ENCODE results near the gene CLRN1. TPM values are rescaled to one million over a fixed set of nuclear protein-coding genes. Genes with fewer than 3 reads are reported as not detected.
"Not testable (repeated sequence)": the region's sequence is repeated elsewhere in the genome, so short reads cannot be mapped to it uniquely, and the experiment has no call there.

The CLRN1 gene, protein sequence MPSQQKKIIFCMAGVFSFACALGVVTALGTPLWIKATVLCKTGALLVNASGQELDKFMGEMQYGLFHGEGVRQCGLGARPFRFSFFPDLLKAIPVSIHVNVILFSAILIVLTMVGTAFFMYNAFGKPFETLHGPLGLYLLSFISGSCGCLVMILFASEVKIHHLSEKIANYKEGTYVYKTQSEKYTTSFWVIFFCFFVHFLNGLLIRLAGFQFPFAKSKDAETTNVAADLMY
- not detected in 2 replicates for total RNA-seq (2014; rRNA removed; shearing (Covaris generic))
- polyA plus RNA-seq (2014; cell fraction: nucleus; rRNA removed), result not detected in 2 replicates

DNA sequence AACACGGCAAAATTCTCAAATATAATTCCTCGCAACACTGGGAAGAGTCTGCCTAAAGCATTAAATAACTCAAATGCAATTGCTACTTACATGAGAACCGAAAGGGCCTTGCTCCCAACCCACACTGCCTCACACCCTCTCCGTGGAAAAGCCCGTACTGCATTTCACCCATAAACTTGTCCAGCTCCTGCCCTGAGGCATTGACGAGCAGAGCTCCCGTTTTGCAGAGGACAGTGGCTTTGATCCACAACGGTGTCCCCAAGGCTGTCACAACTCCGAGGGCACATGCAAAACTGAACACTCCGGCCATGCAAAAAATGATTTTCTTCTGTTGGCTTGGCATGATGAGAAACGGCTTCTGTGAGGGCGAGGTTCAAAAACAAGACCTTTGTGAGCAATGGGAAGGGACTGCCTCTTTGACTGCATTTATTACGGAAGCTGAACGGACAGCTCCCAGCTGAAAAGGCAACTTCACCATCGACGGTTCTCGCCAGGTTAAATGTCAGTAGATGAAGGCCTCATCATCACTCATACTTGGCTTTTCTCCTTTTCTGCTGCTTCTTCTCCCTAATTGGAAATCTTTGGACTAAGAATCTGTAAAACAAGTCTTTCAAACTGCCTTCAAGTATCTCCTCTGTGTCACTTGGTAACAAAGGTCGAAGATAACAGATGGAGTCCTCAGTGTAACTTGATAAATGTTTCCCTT, at the start of gene CLRN1:
TSS of gene CLRN1 (minus strand) at position 362 of the 706 bp plus-strand sequence. CDS start at position 343, 19 bp downstream.
- DNase-seq (ENCODE audit: extremely low read depth, low read depth), result no peak

DNA sequence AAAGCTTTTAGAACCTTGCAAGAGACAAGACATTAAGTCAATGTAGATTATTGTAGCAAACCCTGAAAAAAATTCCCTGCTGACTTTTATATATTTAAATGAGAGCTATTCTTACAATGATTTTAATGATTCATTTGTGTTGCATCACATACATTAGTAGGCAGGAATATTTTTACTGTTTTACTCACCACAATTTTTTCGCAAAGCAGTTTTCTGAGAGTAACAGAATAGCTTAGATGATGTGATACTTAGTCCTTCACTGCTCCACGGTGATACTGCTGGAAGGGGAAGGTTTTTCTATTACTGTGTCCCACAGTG, 43.9 kb upstream of the CLRN1 start:
- DNase-seq (ENCODE audit: extremely low read depth, low read depth), result no peak

DNA sequence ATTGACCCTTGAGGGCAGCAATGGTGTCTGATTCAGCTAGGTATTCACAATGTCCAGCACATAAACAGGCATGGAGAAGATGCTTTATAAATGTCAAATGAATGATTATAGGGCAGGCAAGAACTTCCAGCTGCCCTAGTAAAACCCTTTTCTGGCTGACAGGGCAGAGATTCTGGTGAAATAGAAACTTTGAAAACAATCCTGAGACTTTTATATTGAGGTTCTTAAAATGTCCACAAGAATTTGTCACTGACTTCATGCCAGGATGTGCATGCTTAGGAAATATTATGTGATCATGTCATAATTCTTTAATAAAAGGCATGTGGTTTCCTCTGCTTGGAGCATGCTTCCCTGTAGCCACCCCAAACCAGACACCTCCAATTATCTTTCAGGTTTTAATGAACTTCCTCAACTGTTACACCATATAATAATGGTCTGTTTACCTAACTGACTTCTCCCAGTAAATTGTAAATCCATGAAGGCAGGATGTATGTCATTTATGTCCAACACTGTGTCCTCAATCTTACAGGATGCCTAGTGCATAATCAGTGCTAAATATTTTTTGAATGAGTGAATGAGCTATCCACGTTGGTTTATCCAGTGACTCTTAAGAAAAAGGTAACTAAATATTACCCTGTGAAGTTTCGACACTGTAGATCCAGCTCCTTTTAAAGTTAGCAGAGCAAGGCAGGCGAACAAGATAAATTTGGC, 43.4 kb upstream of the CLRN1 start:
- peak; percentile 36 for DNase-seq (ENCODE audit: extremely low read depth, low read depth)

DNA sequence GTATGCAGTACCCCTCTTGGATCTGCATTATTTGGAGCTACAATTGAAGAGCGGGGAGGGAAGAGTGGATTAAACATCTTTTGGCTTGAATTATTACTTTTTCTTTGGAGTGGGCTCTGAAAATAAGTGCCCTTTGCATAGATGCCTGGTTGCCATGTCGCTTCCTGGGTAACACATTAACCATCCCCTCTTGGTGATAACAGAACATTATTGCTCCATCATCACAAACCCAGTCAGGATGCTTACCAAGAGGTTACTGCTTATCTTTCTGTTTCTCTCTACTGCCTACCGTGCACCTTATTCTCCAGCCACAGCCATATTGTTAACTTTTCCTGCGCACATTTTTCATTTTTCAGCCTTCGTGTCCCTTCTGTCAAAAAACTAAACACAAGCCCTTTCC, 42.7 kb upstream of the CLRN1 start:
- no peak for DNase-seq (ENCODE audit: extremely low read depth, low read depth)

DNA sequence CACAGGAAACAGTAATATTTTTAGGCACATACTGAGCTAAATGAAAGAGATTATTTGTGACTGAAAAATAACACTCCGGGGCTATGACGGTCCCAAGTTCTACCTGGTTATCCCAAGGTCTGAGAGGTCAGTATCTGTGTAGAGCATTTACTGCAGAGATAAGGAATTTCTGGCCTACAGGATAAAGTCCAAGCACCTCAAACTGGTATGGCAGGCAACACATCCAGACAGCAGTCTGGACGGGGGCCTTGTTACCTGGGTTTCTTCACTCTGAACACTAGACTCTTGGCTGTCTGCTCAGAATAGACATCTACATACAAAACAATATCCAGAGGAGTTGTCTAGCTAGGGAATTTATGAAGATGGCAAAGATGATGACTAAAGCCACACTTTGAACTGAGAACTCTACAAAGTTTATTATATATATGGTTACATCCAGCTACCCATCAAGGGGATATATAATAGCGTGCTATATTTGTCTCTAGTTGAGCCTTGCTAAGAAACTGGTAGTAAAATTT, 42.0 kb upstream of the CLRN1 start:
- DNase-seq (ENCODE audit: extremely low read depth, low read depth), result no peak

DNA sequence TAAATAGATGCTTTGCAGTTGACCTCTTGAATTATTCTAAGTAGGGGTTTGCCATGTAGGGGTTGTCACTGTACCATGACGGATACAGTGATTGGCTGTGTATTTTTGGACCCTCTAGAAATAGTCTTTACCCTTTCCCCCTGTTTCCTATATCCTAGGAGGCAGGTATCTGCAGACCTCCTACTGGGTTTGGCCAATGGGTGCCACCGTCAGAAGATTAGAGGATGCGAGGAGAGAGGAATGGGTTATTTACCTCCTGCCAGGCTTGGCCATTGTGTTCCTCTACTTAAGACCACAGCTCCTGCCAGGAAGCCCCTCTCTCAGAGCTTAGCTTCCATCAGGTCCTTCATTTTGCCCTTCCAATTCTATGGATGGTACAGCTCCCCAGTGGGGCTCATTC, 40.2 kb upstream of the CLRN1 start:
- no peak for DNase-seq (ENCODE audit: extremely low read depth, low read depth)

DNA sequence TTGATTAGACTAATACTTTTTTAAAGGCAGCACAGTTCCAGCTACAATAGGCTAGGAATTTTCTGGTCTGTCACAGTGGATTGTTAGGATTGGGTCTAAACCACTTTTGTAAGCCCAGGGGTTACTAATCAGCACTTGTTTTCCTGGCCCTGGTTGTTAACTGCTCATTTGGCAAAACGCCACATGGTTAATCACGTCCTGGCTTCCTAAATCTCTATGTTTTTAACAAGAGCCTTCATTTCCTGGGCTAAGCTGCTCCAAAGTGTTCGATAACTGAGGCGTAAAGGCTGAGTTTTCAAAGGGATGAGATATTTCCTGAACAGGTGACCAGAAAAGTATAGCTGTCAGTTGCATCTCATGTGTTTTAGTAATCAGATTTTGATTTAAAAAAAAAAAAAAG, 38.9 kb upstream of the CLRN1 start:
- no peak for DNase-seq (ENCODE audit: extremely low read depth, low read depth)

DNA sequence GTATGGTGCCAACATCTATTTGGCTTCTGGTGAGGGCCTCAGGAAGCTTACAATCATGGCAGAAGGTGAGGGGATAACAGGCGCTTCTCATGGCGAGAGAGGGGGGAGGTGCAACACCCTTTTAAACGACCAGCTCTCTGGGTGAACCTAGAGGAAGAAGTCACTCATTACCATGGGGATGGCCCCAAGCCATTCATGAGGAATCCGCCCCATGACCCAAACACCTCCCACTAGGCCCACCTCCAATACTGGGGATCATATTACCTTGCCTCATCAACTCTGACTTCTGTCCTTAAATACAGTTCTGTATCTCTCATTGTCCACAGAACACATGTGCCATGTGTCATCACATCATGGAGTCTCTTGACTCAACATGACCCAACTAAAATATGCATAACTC, 37.5 kb upstream of the CLRN1 start:
- DNase-seq (ENCODE audit: extremely low read depth, low read depth), result no peak

DNA sequence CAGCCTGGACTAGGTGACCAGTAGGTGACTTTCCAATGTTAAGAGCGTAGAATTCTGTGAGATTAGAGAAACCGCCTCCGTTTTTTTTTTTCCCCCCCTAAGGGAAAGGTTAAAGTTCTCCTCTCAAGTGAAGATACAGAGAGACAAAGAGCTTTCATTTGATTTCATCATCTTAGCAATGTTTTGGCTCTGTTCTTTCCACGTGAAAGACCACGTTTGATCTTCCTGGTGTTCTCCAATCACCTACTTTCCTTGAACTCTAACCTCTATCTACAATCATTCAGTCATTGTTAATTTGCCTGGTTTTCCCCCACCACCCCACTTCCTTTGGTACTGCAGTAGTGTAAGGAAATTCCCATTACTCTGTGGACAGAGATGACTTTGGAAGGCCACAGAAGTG, 36.9 kb upstream of the CLRN1 start:
- DNase-seq (ENCODE audit: extremely low read depth, low read depth), result no peak

DNA sequence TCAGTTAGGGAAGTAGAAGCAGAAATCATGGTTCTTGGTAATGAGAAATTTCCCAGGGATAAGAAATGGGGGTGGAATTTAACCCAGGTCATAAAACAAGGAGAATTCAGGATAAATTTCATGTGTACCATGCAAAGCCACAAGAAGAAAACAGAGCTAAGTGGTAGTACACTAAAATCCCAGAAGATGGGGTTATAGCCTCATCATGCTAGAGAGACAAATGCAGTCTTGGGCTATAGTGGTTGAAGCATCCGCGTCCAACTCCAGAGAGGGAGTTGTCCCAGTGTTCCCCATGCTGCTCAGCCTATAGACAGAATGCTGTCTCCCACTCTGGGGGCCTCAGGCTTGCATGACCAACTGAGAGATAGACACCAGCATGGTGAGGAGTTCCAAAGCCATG, 36.2 kb upstream of the CLRN1 start:
- DNase-seq (ENCODE audit: extremely low read depth, low read depth), result peak; percentile 17

DNA sequence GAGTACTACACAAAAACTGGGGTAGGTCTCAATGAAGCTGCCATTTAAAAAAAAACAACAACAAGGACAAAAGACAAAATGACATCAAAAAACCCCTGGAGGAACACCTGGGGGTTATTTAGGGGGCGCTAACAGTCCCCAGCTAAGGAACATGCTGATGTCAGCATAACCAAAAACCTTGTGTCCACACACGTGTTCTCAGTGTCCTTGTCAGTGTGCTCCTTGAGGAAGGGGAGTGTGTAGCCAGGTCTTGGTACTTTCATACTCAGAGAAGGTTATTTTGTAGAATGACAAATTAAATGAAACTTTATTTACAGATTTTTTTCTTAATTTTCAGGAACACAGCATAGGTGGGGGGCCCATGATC, 31.2 kb upstream of the CLRN1 start:
- DNase-seq (ENCODE audit: extremely low read depth, low read depth), result no peak

DNA sequence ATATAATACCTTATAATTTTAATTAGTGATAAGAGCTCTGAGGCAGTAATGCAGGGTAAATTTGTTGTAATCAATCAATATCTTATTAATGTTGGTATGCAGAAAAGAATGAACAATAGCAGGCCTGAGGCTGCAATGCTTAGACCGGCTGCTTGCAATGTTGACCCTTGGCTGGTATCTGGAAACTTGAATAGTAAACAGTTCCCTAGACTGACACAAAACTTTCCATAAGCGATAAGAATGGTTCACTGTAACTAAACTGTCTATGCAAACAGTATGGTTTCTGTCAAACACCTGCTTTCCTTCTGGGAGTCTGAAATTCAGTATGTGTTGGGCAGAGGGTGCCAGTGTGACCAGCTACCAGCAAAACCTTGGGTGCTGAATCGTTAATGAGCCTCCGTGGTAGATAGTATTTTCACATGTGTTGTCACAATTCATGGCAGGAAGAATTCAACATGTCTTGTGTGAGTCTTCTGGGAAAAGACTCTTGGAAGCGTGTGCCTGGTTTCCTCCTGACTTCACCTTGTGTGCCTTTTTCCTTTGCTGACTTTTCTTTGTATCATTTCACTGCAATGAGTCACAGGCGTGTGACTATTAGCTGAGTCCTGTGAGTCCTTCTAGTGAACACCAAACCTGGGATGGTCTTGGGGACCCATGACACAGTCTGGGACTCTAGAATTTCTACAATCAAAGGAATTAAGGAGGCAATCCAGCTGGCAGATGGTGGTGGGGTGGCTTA, 30.7 kb upstream of the CLRN1 start:
- no peak for DNase-seq (ENCODE audit: extremely low read depth, low read depth)

DNA sequence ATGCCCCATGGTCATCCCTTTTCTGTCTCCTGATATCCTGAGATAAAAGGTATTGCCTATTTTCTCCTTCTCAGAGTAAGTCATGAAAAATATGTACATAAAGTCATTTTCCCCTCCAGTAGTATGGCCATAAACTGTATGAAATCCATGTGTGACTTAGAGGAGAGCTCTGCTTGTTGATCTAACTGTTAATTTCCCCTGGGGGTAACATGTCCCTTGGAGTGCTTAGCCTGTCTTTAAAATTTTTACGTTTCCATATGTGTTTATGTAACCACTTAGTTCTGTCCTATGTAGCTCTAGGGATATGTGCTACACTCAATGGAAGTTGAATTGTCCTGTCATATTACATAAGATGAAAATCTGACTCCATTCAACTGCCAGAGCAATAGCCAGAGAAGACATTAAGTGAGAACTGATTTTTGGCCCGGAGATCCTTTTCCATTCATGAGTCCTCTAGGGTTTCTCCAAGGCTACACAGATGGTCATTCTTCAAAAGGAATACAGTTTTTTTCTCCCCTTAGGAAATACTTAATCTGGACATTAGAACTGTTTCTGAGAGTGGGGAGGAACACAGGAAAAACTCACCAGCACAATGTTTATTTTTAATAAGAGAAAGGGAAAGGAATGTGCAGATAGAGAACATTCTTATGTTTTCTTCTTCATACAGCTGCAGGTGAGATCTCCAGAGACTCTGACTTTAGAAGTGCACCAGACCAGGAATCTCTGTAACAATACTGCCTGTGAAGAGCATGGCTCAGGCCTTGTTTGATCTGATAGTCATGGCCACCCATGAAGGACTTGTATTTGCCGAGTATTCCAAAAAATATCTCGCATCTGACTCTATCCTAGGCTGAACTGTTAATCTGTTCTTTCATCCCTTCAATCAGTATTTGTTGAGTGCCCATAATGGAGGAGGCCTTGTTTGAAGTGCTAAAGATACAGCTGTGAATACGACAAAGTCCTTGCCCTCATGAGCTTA, 29.8 kb upstream of the CLRN1 start:
- DNase-seq (ENCODE audit: extremely low read depth, low read depth), result no peak

DNA sequence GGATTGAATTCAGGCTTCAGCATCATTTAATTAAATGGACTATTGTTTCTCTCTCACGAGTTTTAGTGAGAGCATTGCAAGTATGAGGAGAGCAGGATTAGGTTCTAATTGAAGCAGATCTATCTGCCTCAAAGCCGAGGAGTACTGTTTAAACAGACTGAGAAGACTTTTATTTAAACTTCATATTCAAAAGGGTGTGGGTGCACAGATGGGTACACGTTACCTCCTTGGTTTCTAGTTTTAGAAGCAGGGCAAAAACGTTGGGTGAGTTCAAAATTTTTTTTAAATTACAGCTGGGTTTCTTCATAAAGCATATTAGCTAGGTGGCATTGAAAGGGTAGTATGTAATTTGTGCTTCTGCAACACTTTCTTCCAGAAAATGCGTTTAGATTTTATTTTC, 26.5 kb upstream of the CLRN1 start:
- DNase-seq (ENCODE audit: extremely low read depth, low read depth), result no peak

DNA sequence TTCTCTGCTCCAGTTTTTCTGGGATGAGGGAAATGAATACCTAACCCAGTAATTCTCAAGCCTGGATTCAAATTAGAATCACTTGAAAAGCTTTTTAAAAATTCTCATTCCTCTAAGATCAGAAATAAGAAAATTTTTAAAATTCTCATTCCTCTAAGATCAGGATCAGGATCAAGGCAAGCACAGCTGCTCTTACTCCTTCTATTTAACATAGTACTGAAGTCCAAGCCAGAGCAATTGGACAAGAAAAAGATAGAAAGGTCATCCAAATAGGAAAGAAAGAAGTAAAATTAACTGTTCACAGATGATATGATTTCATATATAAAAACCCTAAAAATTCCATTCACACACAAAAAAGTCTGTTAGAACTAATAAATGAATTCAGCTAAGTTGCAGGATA, 24.2 kb upstream of the CLRN1 start:
- DNase-seq (ENCODE audit: extremely low read depth, low read depth), result no peak

DNA sequence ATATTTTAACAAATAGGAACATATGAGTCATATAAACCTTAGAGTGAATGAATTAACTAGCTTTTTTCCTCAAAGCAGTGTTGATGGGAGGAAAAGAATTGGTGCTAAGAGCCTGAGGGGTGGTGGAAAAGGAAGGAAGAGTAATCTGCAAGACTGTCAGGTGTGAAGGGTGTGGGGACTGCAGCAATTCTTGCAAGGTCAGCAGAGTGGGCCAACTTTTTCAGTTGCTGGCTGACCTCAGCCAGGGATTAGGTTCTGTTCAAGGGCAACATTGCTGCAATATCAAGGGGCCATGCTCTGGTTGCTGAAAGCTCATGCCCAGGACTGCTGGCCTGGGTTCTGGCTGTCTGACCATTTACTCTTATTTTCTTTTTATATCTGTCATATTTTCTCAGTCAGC, 23.0 kb upstream of the CLRN1 start:
- no peak for DNase-seq (ENCODE audit: extremely low read depth, low read depth)

DNA sequence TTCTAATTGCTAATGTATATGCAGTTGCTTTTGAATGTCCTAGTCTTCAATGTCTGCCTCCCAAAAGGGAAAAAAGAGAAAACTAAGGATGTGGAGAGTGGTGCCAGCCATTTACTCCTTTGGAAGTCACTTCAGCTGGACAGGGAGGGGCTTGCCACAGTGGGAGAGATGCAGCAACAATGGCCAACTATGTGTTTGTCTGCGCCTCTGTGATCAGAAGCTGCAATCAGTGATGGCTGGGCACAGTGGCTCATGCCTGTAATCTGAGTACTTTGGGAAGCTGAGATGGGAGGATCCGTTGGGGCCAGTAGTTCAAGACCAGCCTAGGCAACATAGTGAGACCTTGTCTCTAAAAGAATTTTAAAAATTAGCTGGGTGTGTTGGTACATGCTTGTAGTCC, 16.7 kb upstream of the CLRN1 start:
- no peak for DNase-seq (ENCODE audit: extremely low read depth, low read depth)

DNA sequence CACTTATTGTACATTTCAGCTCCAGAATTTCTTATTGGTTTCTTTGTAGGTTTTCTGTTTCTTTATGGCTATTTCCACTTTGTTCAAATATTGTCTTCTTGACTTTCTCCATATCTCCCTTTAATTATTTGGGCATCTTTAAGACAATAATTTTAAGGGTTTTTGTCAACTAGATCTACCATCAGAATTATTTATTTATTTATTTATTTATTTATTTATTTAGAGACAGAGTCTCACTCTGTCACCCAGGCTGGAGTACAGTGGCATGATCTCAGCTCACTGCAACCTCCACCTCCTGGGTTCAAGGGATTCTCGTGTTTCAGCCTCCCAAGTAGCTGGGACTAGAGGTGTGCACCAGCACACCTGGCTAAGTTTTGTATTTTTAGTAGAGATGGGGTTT, 15.9 kb upstream of the CLRN1 start:
- DNase-seq (ENCODE audit: extremely low read depth, low read depth), result not testable (repeated sequence)

DNA sequence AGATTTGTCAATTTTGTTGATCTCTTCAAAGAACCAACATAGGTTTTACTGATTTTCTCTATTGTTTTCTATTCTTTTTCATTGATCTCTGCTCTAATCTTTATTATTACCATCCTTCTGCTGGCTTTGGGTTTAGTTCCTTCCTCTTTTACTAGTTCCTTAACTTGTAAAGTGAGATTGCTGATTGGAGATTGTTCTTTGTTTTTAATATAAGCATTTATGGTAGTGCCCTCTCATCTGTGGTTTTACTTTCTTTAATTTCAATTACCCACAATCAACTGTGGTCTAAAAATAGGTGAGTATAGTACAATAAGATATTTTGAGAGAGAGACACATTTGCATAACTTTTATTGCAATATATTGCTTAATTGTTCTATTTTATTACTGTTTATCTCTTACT, 13.2 kb upstream of the CLRN1 start:
- DNase-seq (ENCODE audit: extremely low read depth, low read depth), result no peak

DNA sequence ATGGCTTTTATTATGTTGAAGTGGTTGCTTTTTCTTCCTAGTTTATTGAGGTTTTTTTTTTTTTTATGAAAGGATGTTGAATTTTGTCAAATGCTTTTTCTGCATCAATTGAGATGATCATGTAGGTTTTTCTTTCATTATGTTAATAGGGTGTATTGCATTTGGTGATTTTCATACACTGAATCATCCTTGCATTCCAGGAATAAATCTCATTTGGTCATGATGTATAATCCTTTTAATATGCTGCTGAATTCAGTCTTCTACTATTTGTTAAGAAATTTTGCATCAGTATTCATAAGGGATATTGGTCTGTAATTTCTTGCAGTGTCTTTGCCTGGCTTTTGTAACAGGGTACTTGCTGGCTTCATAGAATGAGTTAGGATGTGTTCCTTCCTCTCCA, 11.5 kb upstream of the CLRN1 start:
- no peak for DNase-seq (ENCODE audit: extremely low read depth, low read depth)

All from NCI-H460 (cell line).